Liver (tissue), 3 donors: ENCODE data around the gene KRTAP3-2.

Experiments used
- ATF3 ChIP-seq: IDR thresholded peaks from 2 replicates; pipeline ENCODE4 v1.6.1; 2016; ENCODE audit warnings: antibody characterized with exemption
- CTCF ChIP-seq: fragments of 150-350 bp; IDR thresholded peaks from 2 replicates; pipeline ENCODE4 v1.5.1; 2017; ENCODE audit warnings: improper control_type of control experiment, low read depth, low read length; ENCODE audit not compliant: missing input control
- EGR1 ChIP-seq, 2 donors: IDR thresholded peaks; 2 replicates each; pipeline ENCODE4 v1.6.1; 2016 to 2018; ENCODE audit warnings: antibody characterized with exemption in 2 of 2, low read depth in 2 of 2
- GABPA ChIP-seq, 2 donors: IDR thresholded peaks in 1 of 2; conservative IDR thresholded peaks in 1 of 2; 2 replicates each; pipeline ENCODE4 v1.6.1; 2016; ENCODE audit warnings: antibody characterized with exemption in 2 of 2, mild to moderate bottlenecking in 1 of 2, moderate library complexity in 1 of 2
- HNF4A ChIP-seq, 2 donors: conservative IDR thresholded peaks; 2 replicates each; pipeline ENCODE4 v1.6.1; 2016; ENCODE audit warnings: antibody characterized with exemption in 2 of 2, mild to moderate bottlenecking in 2 of 2
- JUND ChIP-seq, 2 donors: IDR thresholded peaks; 2 replicates each; pipeline ENCODE4 v1.6.1; 2016; ENCODE audit warnings: antibody characterized with exemption in 2 of 2
- MAX ChIP-seq: IDR thresholded peaks from 2 replicates; pipeline ENCODE4 v1.6.1; 2016; ENCODE audit warnings: antibody characterized with exemption
- NR2F2 ChIP-seq: IDR thresholded peaks from 2 replicates; pipeline ENCODE4 v1.6.1; 2016; ENCODE audit warnings: antibody characterized with exemption
- RAD21 ChIP-seq, 2 donors: IDR thresholded peaks; 2 replicates each; pipeline ENCODE4 v1.6.1; 2016; ENCODE audit warnings: antibody characterized with exemption in 2 of 2, mild to moderate bottlenecking in 2 of 2
- REST ChIP-seq: IDR thresholded peaks from 2 replicates; pipeline ENCODE4 v1.6.1; 2016; ENCODE audit warnings: antibody characterized with exemption, mild to moderate bottlenecking
- RXRA ChIP-seq, 2 donors: IDR thresholded peaks; 2 replicates each; pipeline ENCODE4 v1.6.1; 2017 to 2018; ENCODE audit warnings: antibody characterized with exemption in 2 of 2, mild to moderate bottlenecking in 1 of 2
- SP1 ChIP-seq: IDR thresholded peaks from 2 replicates; pipeline ENCODE4 v1.6.1; 2018; ENCODE audit warnings: antibody characterized with exemption, mild to moderate bottlenecking
- YY1 ChIP-seq: IDR thresholded peaks from 2 replicates; pipeline ENCODE4 v1.6.1; 2016; ENCODE audit warnings: antibody characterized with exemption, mild to moderate bottlenecking
- ZBTB33 ChIP-seq: IDR thresholded peaks from 2 replicates; pipeline ENCODE4 v1.6.1; 2016; ENCODE audit warnings: antibody characterized with exemption
- donor health status: healthy.
- donor health status: healthy.

GRCh38 chr17:41037853-41038350 lies 38.2 kb upstream of the KRTAP3-2 start:
- TF ChIP-seq CTCF (no peak), ZBTB33 (no peak), JUND (IDR thresholded peaks at IDR 0.05) (no peak), RAD21 (IDR thresholded peaks at IDR 0.05) (no peak), YY1 (no peak), REST (no peak), GABPA (IDR thresholded peaks at IDR 0.05 in 1 of 2, conservative IDR thresholded peaks at IDR 0.05 in 1 of 2) (no peak), ATF3 (no peak), HNF4A (conservative IDR thresholded peaks at IDR 0.05) (no peak), RXRA (IDR thresholded peaks at IDR 0.05) (no peak), MAX (no peak), EGR1 (IDR thresholded peaks at IDR 0.05; ENCODE audit: low read depth in 2 of 2) (no peak), NR2F2 (no peak), SP1 (no peak)
